DOHH2 (cell line): Measurements from ENCODE around the gene CLEC10A.

Source experiments
- H3F3A ChIP-seq: fragments of 200-600 bp; sonication (generic), shearing (Covaris generic); 2 replicates; pipeline ENCODE4 v1.6.0; 2016; ENCODE audit warnings: antibody characterized with exemption, mild to moderate bottlenecking; ENCODE audit not compliant: control insufficient read depth, insufficient read depth
- H3K27ac ChIP-seq: fragments of 200-600 bp; sonication (generic); 2 replicates; pipeline ENCODE4 v1.5.1; 2014; ENCODE audit warnings: low read depth, mild to moderate bottlenecking, low read length, moderate library complexity
- H3K27me3 ChIP-seq: fragments of 200-600 bp; sonication (generic); 2 replicates; pipeline ENCODE4 v1.6.1; 2014; ENCODE audit warnings: mild to moderate bottlenecking, low read length, mixed read lengths; ENCODE audit not compliant: control insufficient read depth
- H3K36me3 ChIP-seq: fragments of 200-600 bp; sonication (generic); 2 replicates; pipeline ENCODE4 v1.6.1; 2014; ENCODE audit warnings: mild to moderate bottlenecking, low read length, moderate library complexity, mixed read lengths; ENCODE audit not compliant: control insufficient read depth
- H3K4me1 ChIP-seq: fragments of 200-600 bp; sonication (generic); 2 replicates; pipeline ENCODE4 v1.6.1; 2014; ENCODE audit warnings: mild to moderate bottlenecking, low read length, mixed read lengths; ENCODE audit not compliant: control insufficient read depth
- H3K4me2 ChIP-seq: fragments of 200-600 bp; sonication (generic); 2 replicates; pipeline ENCODE4 v1.6.0; 2014; ENCODE audit warnings: mild to moderate bottlenecking, low read length, moderate library complexity
- H3K4me3 ChIP-seq: fragments of 200-600 bp; sonication (generic); 2 replicates; pipeline ENCODE4 v1.5.1; 2014; ENCODE audit warnings: mild to moderate bottlenecking, low read length, mixed read lengths
- H3K79me2 ChIP-seq: fragments of 200-600 bp; sonication (generic); 2 replicates; pipeline ENCODE4 v1.6.1; 2014; ENCODE audit warnings: mild to moderate bottlenecking, low read length, mixed read lengths; ENCODE audit not compliant: control insufficient read depth
- H3K9me2 ChIP-seq: fragments of 200-600 bp; sonication (generic); replicated peaks from 2 replicates; pipeline ENCODE4 v1.6.1; 2014; ENCODE audit warnings: mild to moderate bottlenecking, low read length, mixed read lengths; ENCODE audit not compliant: control insufficient read depth
- H3K9me3 ChIP-seq: fragments of 200-600 bp; sonication (generic); 2 replicates; pipeline ENCODE4 v1.6.1; 2014; ENCODE audit warnings: antibody characterized with exemption, low read length, mixed read lengths; ENCODE audit not compliant: control insufficient read depth, insufficient read depth
- H4K20me1 ChIP-seq: fragments of 200-600 bp; sonication (generic); 2 replicates; pipeline ENCODE4 v1.6.0; 2014; ENCODE audit warnings: low read depth, mild to moderate bottlenecking, antibody characterized with exemption, low read length, moderate library complexity; ENCODE audit not compliant: control insufficient read depth, insufficient read depth
- CTCF ChIP-seq: fragments of 200-600 bp; sonication (generic); IDR thresholded peaks from one replicate; pipeline ENCODE4 v1.5.1; 2014; ENCODE audit warnings: antibody characterized with exemption, mild to moderate bottlenecking, low read depth, low read length; ENCODE audit not compliant: poor library complexity, severe bottlenecking
- EZH2phosphoT487 ChIP-seq: fragments of 200-600 bp; sonication (generic); IDR thresholded peaks from 2 replicates; pipeline ENCODE4 v1.6.1; 2017; ENCODE audit warnings: borderline replicate concordance, mild to moderate bottlenecking, antibody characterized with exemption, low read length, moderate library complexity, mixed read lengths

CLEC10A gene

GRCh38 chr17:7108981-7109380 is 28.9 kb upstream of the CLEC10A start:
- TF ChIP-seq CTCF: no peak
- TF ChIP-seq EZH2phosphoT487: no peak
- Histone ChIP-seq H4K20me1 (no peaks in the 10 kb centered on the region), H3K36me3 (no peaks in the 10 kb centered on the region), H3K27ac (no peak overlapping the region), H3F3A (no peaks in the 10 kb centered on the region), H3K4me1 (no peaks in the 10 kb centered on the region), H3K9me2 (no peaks in the 10 kb centered on the region), H3K4me3 (no peak overlapping the region), H3K9me3 (no peaks in the 10 kb centered on the region), H3K79me2 (no peaks in the 10 kb centered on the region), H3K27me3 (no peaks in the 10 kb centered on the region), H3K4me2 (no peak overlapping the region)

DNA sequence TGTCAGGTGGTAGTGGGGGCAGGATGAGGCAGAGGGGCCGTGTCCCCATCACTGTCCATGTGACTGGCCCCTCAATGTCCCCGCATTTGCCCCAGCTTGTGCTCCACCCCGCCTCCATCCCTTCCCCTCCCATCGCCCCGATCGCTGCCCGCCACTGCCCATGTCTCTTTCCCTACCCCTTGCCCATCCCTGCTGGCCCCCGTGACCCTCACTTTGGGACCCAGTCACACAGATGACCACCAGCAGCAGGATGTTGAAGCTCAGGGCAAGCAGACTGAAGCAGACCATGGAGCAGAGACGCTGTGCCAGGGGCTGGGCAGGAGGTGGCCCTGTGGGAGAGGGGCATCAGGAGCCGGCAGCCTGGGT is 28.5 kb upstream of the CLEC10A start:
- Histone ChIP-seq H3F3A (no peaks in the 10 kb centered on the region), H3K27me3 (no peaks in the 10 kb centered on the region), H3K9me2 (no peaks in the 10 kb centered on the region), H3K4me2 (no peak overlapping the region), H3K4me1 (no peaks in the 10 kb centered on the region), H4K20me1 (no peaks in the 10 kb centered on the region), H3K4me3 (no peak overlapping the region), H3K9me3 (no peaks in the 10 kb centered on the region), H3K27ac (no peak overlapping the region), H3K79me2 (no peaks in the 10 kb centered on the region), H3K36me3 (no peaks in the 10 kb centered on the region)
- TF ChIP-seq CTCF (no peak), EZH2phosphoT487 (no peak)

DNA sequence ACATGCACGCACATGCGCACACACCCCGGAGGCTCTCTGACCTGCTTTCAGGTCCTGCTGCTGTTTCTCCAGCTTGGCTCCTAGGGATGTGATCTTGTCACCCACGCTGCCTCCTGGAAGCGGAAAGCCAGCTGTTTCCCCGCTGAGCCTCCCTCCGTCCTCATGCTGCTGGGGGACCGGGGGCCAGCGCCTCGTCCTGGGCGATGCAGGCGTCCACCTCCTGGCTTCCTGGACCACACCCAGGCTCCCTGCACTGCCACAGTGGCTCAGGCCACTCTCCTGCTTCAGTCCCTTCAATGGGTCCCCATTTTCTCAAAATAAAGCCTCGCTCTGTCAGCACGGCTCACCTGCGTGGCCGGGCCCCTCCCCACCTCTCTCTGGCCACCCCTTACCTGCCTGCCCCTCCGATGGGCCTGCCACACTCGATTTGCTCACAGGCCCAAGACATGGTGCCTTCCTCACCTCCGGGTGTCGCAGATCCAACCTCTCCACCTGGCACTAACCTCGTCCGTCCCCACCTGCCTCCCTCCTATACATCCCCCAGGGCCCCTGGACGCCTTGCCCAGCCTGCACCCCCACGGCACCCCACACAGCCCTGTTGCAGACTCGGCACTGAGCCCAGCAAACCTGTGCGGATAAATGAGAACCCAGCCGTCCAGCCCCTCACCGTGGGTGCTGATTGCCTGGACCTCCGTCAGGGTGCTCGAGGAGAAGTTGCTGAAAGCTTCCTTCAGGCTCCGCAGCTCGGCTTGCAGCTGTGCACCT is 27.9 kb upstream of the CLEC10A start:
- no peaks in the 10 kb centered on the region for H3K36me3 ChIP-seq
- H4K20me1 ChIP-seq: no peaks in the 10 kb centered on the region
- H3F3A ChIP-seq: no peaks in the 10 kb centered on the region
- H3K9me3 ChIP-seq: no peaks in the 10 kb centered on the region
- H3K4me2 ChIP-seq: no peak overlapping the region
- no peaks in the 10 kb centered on the region for H3K9me2 ChIP-seq
- H3K4me3 ChIP-seq: no peak overlapping the region
- H3K4me1 ChIP-seq: no peaks in the 10 kb centered on the region
- TF ChIP-seq CTCF (no peak), EZH2phosphoT487 (no peak)
- H3K27me3 ChIP-seq: no peaks in the 10 kb centered on the region
- no peak overlapping the region for H3K27ac ChIP-seq
- H3K79me2 ChIP-seq: no peaks in the 10 kb centered on the region
